ENCODE data around the gene ZDHHC24. TPM values are rescaled to one million over a fixed set of nuclear protein-coding genes. Genes with fewer than 3 reads are reported as not detected.
"Not testable (repeated sequence)": the region's sequence is repeated elsewhere in the genome, so short reads cannot be mapped to it uniquely, and the experiment has no call there.

Gene ZDHHC24, protein sequence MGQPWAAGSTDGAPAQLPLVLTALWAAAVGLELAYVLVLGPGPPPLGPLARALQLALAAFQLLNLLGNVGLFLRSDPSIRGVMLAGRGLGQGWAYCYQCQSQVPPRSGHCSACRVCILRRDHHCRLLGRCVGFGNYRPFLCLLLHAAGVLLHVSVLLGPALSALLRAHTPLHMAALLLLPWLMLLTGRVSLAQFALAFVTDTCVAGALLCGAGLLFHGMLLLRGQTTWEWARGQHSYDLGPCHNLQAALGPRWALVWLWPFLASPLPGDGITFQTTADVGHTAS
- polyA plus RNA-seq: 8.5 TPM
- long read RNA-seq, donor 1, full-length matches to known transcripts: 10 of 10 reads
- long read RNA-seq, donor 1, partial matches to known transcripts: 0 of 10 reads
- long read RNA-seq, donor 1, other reads (novel, unspliced or antisense): 0 of 10 reads
- long read RNA-seq, donor 2, full-length matches to known transcripts: 10 of 10 reads
- long read RNA-seq, donor 2, partial matches to known transcripts: 0 of 10 reads
- long read RNA-seq, donor 2, other reads (novel, unspliced or antisense): 0 of 10 reads
- long read RNA-seq, donor 3: 0 reads
- long read RNA-seq, donor 4, full-length matches to known transcripts: 1 of 1 reads
- long read RNA-seq, donor 4, partial matches to known transcripts: 0 of 1 reads
- long read RNA-seq, donor 4, other reads (novel, unspliced or antisense): 0 of 1 reads
- long read RNA-seq, donor 5, full-length matches to known transcripts: 4 of 4 reads
- long read RNA-seq, donor 5, partial matches to known transcripts: 0 of 4 reads
- long read RNA-seq, donor 5, other reads (novel, unspliced or antisense): 0 of 4 reads
- long read RNA-seq, donor 6, full-length matches to known transcripts: 9 of 9 reads
- long read RNA-seq, donor 6, partial matches to known transcripts: 0 of 9 reads
- long read RNA-seq, donor 6, other reads (novel, unspliced or antisense): 0 of 9 reads
- long read RNA-seq, donor 7, full-length matches to known transcripts: 1 of 1 reads
- long read RNA-seq, donor 7, partial matches to known transcripts: 0 of 1 reads
- long read RNA-seq, donor 7, other reads (novel, unspliced or antisense): 0 of 1 reads
- long read RNA-seq, donor 8, full-length matches to known transcripts: 12 of 12 reads
- long read RNA-seq, donor 8, partial matches to known transcripts: 0 of 12 reads
- long read RNA-seq, donor 8, other reads (novel, unspliced or antisense): 0 of 12 reads
- long read RNA-seq, donor 9, full-length matches to known transcripts: 9 of 9 reads
- long read RNA-seq, donor 9, partial matches to known transcripts: 0 of 9 reads
- long read RNA-seq, donor 9, other reads (novel, unspliced or antisense): 0 of 9 reads
- long read RNA-seq, donor 10, full-length matches to known transcripts: 9 of 9 reads
- long read RNA-seq, donor 10, partial matches to known transcripts: 0 of 9 reads
- long read RNA-seq, donor 10, other reads (novel, unspliced or antisense): 0 of 9 reads
- long read RNA-seq, donor 11, full-length matches to known transcripts: 16 of 16 reads
- long read RNA-seq, donor 11, partial matches to known transcripts: 0 of 16 reads
- long read RNA-seq, donor 11, other reads (novel, unspliced or antisense): 0 of 16 reads

DNA sequence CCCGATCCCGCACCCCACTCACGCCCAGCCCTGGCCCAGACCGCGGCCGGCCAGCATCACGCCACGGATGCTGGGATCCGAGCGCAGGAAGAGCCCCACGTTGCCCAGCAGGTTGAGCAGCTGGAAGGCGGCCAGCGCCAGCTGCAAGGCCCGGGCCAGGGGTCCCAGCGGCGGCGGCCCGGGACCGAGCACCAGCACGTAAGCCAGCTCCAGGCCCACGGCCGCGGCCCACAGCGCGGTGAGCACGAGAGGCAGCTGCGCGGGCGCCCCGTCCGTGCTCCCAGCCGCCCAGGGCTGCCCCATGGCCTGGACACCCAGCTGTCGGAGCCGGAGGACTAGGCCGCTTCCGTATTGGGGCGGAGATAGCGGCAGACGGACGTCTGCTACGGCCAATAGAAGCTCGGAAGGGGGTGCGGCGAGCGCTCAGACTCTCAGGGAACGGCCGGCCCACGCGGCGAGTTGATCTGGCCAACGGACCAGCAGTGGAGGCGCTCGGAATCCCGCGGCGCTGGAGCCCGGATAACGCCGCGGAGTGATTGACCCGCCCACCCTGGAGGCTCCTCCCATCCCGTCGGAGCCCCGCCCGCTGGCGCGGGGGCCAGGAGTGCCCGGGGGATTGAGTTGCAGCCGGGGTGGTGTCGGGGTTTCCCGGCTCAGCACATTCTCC lies at the start of gene ZDHHC24:
TSS of gene ZDHHC24 (minus strand) at position 348 of the 667 bp plus-strand sequence. CDS start at position 303, 45 bp downstream.
- DNase-seq: peak; percentile 93 to 96
- Histone ChIP-seq H3K9me3 (ENCODE audit: control insufficient read depth, low read depth, low read length) (no peaks in the 10 kb centered on the region), H3K4me1 (ENCODE audit: control insufficient read depth, insufficient read depth, low read length) (peaks cover 28% of the 10 kb centered on the region), H3K27me3 (ENCODE audit: control insufficient read depth, insufficient read depth, low read length) (peaks cover 8% of the 10 kb centered on the region), H3K27ac (ENCODE audit: low read length) (no peak within 1 kb of the TSS), H3K36me3 (ENCODE audit: control insufficient read depth, insufficient read depth, low read length) (peaks cover 13% of the 10 kb centered on the region), H3K4me3 (ENCODE audit: low read length) (peak within 1 kb of the TSS; percentile 66)
- WGBS (ENCODE audit: insufficient coverage, low lambda C conversion rate): no CpG with 5 or more reads among the region's 71 CpGs

- peak; percentile 44 to 50 for DNase-seq
- no peak overlapping the region for H3K4me3 ChIP-seq (ENCODE audit: low read length)
- peaks cover 16% of the 10 kb centered on the region for H3K36me3 ChIP-seq (ENCODE audit: control insufficient read depth, insufficient read depth, low read length)
- peaks cover 8% of the 10 kb centered on the region for H3K4me1 ChIP-seq (ENCODE audit: control insufficient read depth, insufficient read depth, low read length)
- H3K27me3 ChIP-seq (ENCODE audit: control insufficient read depth, insufficient read depth, low read length): no peaks in the 10 kb centered on the region
- WGBS (ENCODE audit: insufficient coverage, low lambda C conversion rate): no CpG with 5 or more reads among the region's 5 CpGs
- H3K9me3 ChIP-seq (ENCODE audit: control insufficient read depth, low read depth, low read length): peaks cover 6% of the 10 kb centered on the region
- H3K27ac ChIP-seq (ENCODE audit: low read length): peak overlapping the region; percentile 60
These were observed 49.5 kb upstream of the ZDHHC24 start for GRCh38 chr11:66595245-66595904.

- no peaks in the 10 kb centered on the region for H3K27me3 ChIP-seq (ENCODE audit: control insufficient read depth, insufficient read depth, low read length)
- DNase-seq: no peak
- no CpG with 5 or more reads among the region's 7 CpGs for WGBS (ENCODE audit: insufficient coverage, low lambda C conversion rate)
- no peaks in the 10 kb centered on the region for H3K36me3 ChIP-seq (ENCODE audit: control insufficient read depth, insufficient read depth, low read length)
- peaks cover 8% of the 10 kb centered on the region for H3K4me1 ChIP-seq (ENCODE audit: control insufficient read depth, insufficient read depth, low read length)
- peak overlapping the region; percentile 75 for H3K4me3 ChIP-seq (ENCODE audit: low read length)
- peaks cover 11% of the 10 kb centered on the region for H3K9me3 ChIP-seq (ENCODE audit: control insufficient read depth, low read depth, low read length)
- H3K27ac ChIP-seq (ENCODE audit: low read length): no peak overlapping the region
These were observed 47.8 kb upstream of the ZDHHC24 start for GRCh38 chr11:66593650-66594049.

DNA sequence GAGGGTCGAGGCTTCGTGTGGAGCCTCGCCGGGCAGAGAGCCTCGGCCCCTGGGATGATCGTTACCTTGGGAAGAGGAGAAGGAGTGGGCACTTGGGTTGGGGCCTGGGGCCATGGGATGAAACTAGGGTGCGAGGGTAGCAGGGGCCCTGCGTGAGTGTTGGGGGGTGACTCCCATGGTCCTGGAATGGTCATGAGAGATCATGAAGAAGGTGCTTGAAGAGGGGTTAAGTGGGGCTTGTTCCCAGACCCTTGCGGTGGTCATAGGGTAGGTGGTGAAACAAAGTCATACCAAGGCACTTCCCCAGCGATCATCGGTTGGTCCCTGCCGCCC lies 47.4 kb upstream of the ZDHHC24 start:
- no peak for DNase-seq
- H3K27ac ChIP-seq (ENCODE audit: low read length): peak overlapping the region; percentile 37
- WGBS (ENCODE audit: insufficient coverage, low lambda C conversion rate): no CpG with 5 or more reads among the region's 12 CpGs
- H3K4me3 ChIP-seq (ENCODE audit: low read length): peak overlapping the region; percentile 75
- no peaks in the 10 kb centered on the region for H3K27me3 ChIP-seq (ENCODE audit: control insufficient read depth, insufficient read depth, low read length)
- peaks cover 8% of the 10 kb centered on the region for H3K4me1 ChIP-seq (ENCODE audit: control insufficient read depth, insufficient read depth, low read length)
- H3K36me3 ChIP-seq (ENCODE audit: control insufficient read depth, insufficient read depth, low read length): no peaks in the 10 kb centered on the region
- peaks cover 11% of the 10 kb centered on the region for H3K9me3 ChIP-seq (ENCODE audit: control insufficient read depth, low read depth, low read length)

DNA sequence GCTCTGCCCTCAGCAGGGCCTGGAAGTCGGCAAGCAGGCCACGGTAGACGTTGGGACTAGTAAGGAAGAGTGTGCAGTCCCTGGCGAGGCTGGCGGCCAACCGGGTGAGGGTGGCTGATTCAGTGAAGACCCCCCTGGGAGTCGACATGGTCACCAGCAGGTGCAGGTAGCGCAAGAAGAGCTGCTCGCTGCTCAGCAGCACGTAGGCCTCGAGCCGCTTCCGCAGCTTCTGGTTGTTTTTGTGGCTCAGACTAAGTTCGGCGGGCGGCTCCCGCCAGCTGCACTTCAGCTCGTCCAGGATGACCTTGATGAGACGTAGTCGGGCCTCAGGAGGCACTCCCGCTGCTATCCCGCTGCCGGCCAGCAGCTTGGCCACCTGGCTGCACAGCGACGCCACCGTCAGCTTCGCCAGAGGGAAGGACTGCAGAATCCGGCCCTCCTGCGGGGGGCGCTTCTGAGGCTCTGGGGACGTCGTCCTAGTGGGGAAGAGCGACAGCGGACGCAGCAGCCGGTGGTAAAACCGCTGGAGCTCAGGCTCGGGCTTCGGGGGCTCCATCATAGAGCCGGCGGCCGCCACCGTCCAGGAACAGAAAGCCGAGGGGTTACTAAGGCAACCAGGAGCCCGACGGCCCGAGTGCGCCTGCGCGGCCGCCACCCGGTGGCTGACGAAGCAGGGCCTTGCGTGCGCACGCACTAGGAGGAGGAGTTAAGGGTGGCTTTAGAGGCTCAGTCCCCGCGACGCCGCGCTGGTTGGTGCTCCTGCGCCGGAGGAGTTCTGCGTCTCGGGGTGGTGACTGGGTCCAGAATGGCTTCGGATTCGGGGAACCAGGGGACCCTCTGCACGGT lies 46.8 kb upstream of the ZDHHC24 start, which contains the start of the genes CCDC87 and CCS:
TSS of gene CCDC87 (minus strand) at position 607 of the 846 bp plus-strand sequence. CDS start at position 559, 48 bp downstream.
TSS of gene CCS (plus strand) at position 729 of the 846 bp plus-strand sequence. CDS start at position 806, 77 bp downstream.
- DNase-seq: peak; percentile 96 to 98
- WGBS (ENCODE audit: insufficient coverage, low lambda C conversion rate): no CpG with 5 or more reads among the region's 68 CpGs

GRCh38 chr11:66591175-66591574 lies 45.3 kb upstream of the ZDHHC24 start:
- DNase-seq: no peak
- Histone ChIP-seq H3K4me1 (ENCODE audit: control insufficient read depth, insufficient read depth, low read length) (peaks cover 8% of the 10 kb centered on the region), H3K27me3 (ENCODE audit: control insufficient read depth, insufficient read depth, low read length) (no peaks in the 10 kb centered on the region), H3K9me3 (ENCODE audit: control insufficient read depth, low read depth, low read length) (peaks cover 17% of the 10 kb centered on the region), H3K27ac (ENCODE audit: low read length) (no peak overlapping the region), H3K4me3 (ENCODE audit: low read length) (no peak overlapping the region), H3K36me3 (ENCODE audit: control insufficient read depth, insufficient read depth, low read length) (no peaks in the 10 kb centered on the region)
- no CpG with 5 or more reads among the region's 2 CpGs for WGBS (ENCODE audit: insufficient coverage, low lambda C conversion rate)

More for the DNA sequence above, 46.8 kb upstream of the ZDHHC24 start, which contains the start of the genes CCDC87 and CCS:
- peaks cover 8% of the 10 kb centered on the region for H3K4me1 ChIP-seq (ENCODE audit: control insufficient read depth, insufficient read depth, low read length)
- peaks cover 11% of the 10 kb centered on the region for H3K9me3 ChIP-seq (ENCODE audit: control insufficient read depth, low read depth, low read length)
- H3K27me3 ChIP-seq (ENCODE audit: control insufficient read depth, insufficient read depth, low read length): no peaks in the 10 kb centered on the region
- peak within 1 kb of the TSS; percentile 60 for H3K27ac ChIP-seq (ENCODE audit: low read length)
- peak within 1 kb of the TSS; percentile 75 for H3K4me3 ChIP-seq (ENCODE audit: low read length)
- no peaks in the 10 kb centered on the region for H3K36me3 ChIP-seq (ENCODE audit: control insufficient read depth, insufficient read depth, low read length)

DNA sequence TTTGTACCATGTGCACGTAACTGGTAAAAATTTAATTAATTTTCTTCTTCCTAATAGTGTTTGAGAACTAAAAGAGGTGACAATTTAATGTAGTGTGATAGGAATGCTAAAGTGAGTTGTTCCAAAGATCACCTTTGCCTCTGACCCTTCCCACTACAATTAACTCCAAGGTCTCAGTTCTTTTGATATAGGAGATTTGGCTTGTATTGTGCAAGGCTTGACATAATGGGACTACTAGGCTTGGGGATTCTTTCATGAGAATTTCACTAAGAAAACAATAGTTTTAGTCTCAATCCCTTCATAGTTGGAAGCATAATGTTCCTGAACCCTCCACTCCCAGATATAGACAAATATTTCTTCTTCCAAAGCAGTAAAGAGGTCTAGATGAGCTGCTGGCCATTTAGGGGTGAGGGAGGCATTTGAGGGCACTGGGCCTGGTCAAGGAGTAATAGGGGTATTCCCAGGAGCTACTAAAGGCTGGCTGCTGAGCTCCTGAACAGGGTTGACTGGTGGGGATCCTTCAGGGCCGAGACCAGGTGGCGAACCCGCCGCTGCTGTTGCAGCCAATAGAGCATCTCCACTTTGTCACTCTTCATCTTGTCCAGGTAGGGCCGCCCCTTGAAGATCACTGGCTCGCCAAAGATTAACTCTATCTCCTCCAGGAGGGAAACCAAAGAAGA lies 44.3 kb upstream of the ZDHHC24 start:
- Histone ChIP-seq H3K27ac (ENCODE audit: low read length) (no peak overlapping the region), H3K4me1 (ENCODE audit: control insufficient read depth, insufficient read depth, low read length) (peaks cover 8% of the 10 kb centered on the region), H3K27me3 (ENCODE audit: control insufficient read depth, insufficient read depth, low read length) (no peaks in the 10 kb centered on the region), H3K4me3 (ENCODE audit: low read length) (no peak overlapping the region), H3K9me3 (ENCODE audit: control insufficient read depth, low read depth, low read length) (peaks cover 17% of the 10 kb centered on the region), H3K36me3 (ENCODE audit: control insufficient read depth, insufficient read depth, low read length) (no peaks in the 10 kb centered on the region)
- DNase-seq: no peak
- WGBS (ENCODE audit: insufficient coverage, low lambda C conversion rate): no CpG with 5 or more reads among the region's 7 CpGs

GRCh38 chr11:66589315-66589714 lies 43.5 kb upstream of the ZDHHC24 start:
- H3K4me3 ChIP-seq (ENCODE audit: low read length); H3K4me1 ChIP-seq (ENCODE audit: control insufficient read depth, insufficient read depth, low read length); H3K36me3 ChIP-seq (ENCODE audit: control insufficient read depth, insufficient read depth, low read length); DNase-seq; H3K27me3 ChIP-seq (ENCODE audit: control insufficient read depth, insufficient read depth, low read length); H3K27ac ChIP-seq (ENCODE audit: low read length): not testable (repeated sequence)
- H3K9me3 ChIP-seq (ENCODE audit: control insufficient read depth, low read depth, low read length): peaks cover 17% of the 10 kb centered on the region
- no CpG with 5 or more reads among the region's 2 CpGs for WGBS (ENCODE audit: insufficient coverage, low lambda C conversion rate)
